22Rv1 (cell line): ENCODE measurements around the gene PTCHD4.
A peak's percentile ranks its signal among the peaks of the same experiment; 100 is the strongest.
"Not testable (repeated sequence)": the region's sequence is repeated elsewhere in the genome, so short reads cannot be mapped to it uniquely, and the experiment has no call there.

Source experiments
- H3K27ac ChIP-seq: fragments of 450-650 bp; 2 replicates; pipeline ENCODE4 v1.5.1; 2017
- CTCF ChIP-seq: fragments of 450-650 bp; IDR thresholded peaks from 2 replicates; pipeline ENCODE4 v1.5.1; 2017; ENCODE audit warnings: mild to moderate bottlenecking
- ZFX ChIP-seq: fragments of 450-650 bp; IDR thresholded peaks from 2 replicates; pipeline ENCODE4 v1.6.1; 2017; ENCODE audit warnings: antibody characterized with exemption, borderline replicate concordance

Gene PTCHD4

GRCh38 chr6:48136856-48137255, 25.9 kb upstream of the PTCHD4 start:
- no peak overlapping the region for H3K27ac ChIP-seq
- TF ChIP-seq CTCF (no peak), ZFX (no peak)

DNA sequence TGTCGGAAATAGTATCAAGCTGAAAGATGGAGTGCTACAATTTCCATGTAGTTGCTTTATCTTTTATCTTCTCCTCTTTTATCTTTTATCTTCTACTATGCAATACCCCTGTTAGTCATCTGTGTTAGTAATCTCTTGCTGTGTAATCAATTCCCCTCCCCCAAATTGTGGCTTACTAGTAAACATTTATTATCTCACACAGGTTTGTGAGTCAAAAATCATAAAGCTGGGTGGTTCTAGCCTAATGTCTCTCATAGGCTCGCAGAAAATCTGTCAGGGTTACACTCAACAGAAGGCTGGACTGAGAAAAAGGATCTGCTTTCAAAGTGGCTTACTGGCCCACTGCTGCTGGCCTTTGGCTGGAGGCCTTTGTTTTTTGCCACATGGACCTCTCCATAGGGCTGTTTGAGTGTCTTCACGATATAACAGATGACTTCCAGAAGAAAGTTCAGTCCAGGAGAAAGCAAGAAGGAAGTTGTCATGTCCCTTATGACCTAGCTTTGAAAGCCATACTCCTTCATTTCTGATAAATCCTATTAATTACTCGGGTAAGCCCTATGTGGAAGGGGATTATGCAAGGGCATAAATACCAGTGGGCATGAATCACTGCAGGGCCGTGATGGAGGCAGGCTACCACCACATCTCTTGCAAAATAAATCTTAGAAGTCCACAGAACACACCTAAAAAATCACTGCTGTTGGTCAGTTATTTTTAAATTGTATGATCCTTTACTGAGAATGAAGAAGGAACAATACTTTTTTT, 24.5 kb upstream of the PTCHD4 start:
- no peak for TF ChIP-seq CTCF
- no peak for TF ChIP-seq ZFX
- H3K27ac ChIP-seq: no peak overlapping the region

GRCh38 chr6:48134246-48134645, 23.2 kb upstream of the PTCHD4 start:
- no peak for TF ChIP-seq CTCF
- TF ChIP-seq ZFX: no peak
- no peak overlapping the region for H3K27ac ChIP-seq

DNA sequence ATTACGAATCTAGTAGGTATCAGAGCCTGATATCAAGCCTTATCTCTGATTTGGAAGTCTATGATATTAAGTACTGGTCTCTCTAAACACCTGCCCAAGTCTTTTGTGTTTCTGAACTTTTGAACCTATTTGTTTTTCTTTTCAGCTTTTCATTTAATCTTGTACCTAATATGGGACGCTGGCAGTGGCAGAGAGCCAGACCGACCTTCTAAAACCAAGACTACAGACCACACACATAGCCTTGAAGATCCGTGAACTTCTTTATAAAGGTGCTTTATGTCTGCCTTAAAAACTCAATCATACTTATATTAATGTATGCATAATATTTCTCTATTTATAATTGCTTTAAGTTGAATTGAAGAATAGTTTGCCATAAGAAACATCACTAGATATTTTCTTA, 12.6 kb upstream of the PTCHD4 start:
- TF ChIP-seq ZFX (no peak), CTCF (no peak)
- H3K27ac ChIP-seq: no peak overlapping the region

- not testable (repeated sequence) for H3K27ac ChIP-seq
Observed at GRCh38 chr6:48121983-48122749, 11.2 kb upstream of the PTCHD4 start.

DNA sequence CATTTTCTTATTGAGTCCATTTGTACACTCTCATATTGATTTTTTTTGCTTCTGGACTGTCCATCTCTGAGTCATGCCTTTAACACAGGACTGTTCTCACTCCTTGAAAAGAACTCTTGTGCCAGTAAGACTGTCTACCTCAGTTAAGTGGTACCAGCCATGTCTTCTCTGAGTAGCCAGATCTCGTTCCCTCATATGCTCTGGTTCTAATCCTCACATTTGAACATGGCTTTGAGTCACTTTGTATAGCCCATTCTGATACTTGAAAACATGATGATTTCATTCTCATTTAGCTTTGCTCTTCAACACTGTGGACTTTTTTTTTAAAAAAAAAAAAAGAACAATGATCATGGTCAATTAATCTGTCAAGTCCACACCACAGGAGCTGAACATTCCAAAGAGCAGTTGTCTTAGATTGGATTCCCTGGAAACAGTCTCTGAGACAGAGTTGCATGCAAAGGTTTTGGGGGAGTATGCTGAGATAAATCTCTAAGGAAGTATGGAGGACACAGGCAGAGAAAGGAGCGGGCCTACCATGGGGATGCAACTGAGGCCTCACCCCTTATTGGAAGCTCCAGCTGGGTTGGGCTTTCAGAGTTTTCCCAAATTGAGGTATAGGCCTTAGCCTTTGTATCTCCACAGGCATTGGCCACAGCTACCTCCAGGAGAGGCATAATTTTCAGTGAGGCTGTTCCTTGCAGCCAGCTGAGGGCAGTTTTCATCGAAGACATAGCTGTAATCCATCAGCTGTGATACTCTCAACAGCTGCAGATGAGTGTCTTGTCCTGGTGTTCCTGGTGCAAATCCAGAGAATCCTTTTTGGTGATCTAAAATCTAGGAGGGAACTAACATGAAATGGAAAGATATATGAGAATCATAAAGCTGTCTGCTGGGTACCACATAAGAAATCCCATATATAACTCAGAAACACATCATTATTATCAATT, 6.0 kb upstream of the PTCHD4 start:
- H3K27ac ChIP-seq: peak overlapping the region; percentile 50; the same call in 1 of the 2 replicates
- TF ChIP-seq ZFX (no peak), CTCF (no peak)

- H3K27ac ChIP-seq: no peak overlapping the region
- TF ChIP-seq ZFX (no peak), CTCF (no peak)
Observed at GRCh38 chr6:48113130-48113529, 2.1 kb upstream of the PTCHD4 start.
